HFFc6 (cell line): ENCODE data around the gene MTHFSD. TPM values are rescaled to one million over a fixed set of nuclear protein-coding genes. Genes with fewer than 3 reads are reported as not detected.

Experiments
- DNase-seq: peaks from one replicate; pipeline ENCODE4 v3.0.0-alpha.2; 2018
- H3K27ac Mint-ChIP-seq: 2 replicates; pipeline ENCODE4 v1.8.0; 2020; ENCODE audit warnings: mild to moderate bottlenecking, mixed read lengths
- H3K27me3 Mint-ChIP-seq: 2 replicates; pipeline ENCODE4 v1.8.0; 2021; ENCODE audit warnings: mild to moderate bottlenecking, moderate library complexity, mixed read lengths; ENCODE audit not compliant: insufficient read depth
- H3K36me3 Mint-ChIP-seq: 2 replicates; pipeline ENCODE4 v1.8.0; 2021; ENCODE audit warnings: low read depth, mixed read lengths
- H3K4me1 Mint-ChIP-seq: 2 replicates; pipeline ENCODE4 v1.8.0; 2020; ENCODE audit warnings: low read depth, mixed read lengths
- H3K4me3 Mint-ChIP-seq: 2 replicates; pipeline ENCODE4 v1.8.0; 2020; ENCODE audit warnings: mild to moderate bottlenecking, moderate library complexity, mixed read lengths
- H3K9me3 Mint-ChIP-seq: 2 replicates; pipeline ENCODE4 v1.8.0; 2020; ENCODE audit warnings: mild to moderate bottlenecking, mixed read lengths
- total RNA-seq, 6 experiments: library from RNA; stranded (reverse); fragmentation: NEBNext Ultra II Directional; extraction: Animal tissue kit (Norgen Biotek cat#: 25700); gene quantifications; 2 replicates in 1 of 6; 3 replicates in 5 of 6; pipeline ENCODE4 v1.2.3, GENCODE V29; 2021
- TF ChIP-seq, protein P1 (sequence below): fragments of 200-600 bp; sonication (generic); IDR thresholded peaks from 2 replicates; pipeline ENCODE4 v1.5.0; 2021; ENCODE audit warnings: antibody characterized with exemption, mild to moderate bottlenecking

MTHFSD gene
- total RNA-seq, 6 experiments from 2014 or later, result 16.8 to 18.6 (median 17.0) TPM

DNA sequence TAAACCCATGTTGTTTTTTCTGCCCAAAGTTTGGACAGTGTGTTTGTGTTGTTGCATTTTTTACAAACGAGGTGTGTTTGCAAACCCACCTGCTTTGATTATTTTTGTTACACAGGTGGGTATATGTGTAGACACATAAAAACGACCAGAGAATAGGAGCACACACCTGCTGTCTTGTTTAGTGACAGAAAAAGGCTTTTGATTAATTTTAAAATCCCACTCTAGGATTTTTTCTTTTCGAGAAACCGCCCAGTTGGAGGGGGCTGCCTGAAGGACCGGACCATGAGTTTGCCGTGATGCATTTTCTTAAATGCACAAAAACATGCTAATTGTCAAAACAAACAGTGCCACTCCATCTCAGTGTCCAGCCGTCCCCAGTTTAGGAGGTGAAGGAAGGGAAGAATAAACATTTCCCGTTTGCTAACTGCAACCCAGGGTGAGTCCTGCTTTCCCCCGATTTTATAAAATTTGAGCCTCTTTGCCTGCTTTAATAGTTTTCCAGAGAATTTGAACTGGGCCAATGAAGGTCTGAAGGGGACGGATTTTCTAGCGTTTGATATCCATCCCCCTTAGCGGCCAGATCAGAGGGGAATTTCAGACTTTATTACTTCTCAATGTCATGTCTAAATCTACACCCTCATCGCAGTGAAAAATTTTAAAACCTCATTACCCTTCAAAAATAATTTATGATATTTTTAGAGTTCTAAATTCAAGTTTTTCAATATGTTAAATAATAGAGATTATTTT lies 14.8 kb upstream of the MTHFSD start:
- peaks cover 27% of the 10 kb centered on the region for H3K36me3 Mint-ChIP-seq

DNA sequence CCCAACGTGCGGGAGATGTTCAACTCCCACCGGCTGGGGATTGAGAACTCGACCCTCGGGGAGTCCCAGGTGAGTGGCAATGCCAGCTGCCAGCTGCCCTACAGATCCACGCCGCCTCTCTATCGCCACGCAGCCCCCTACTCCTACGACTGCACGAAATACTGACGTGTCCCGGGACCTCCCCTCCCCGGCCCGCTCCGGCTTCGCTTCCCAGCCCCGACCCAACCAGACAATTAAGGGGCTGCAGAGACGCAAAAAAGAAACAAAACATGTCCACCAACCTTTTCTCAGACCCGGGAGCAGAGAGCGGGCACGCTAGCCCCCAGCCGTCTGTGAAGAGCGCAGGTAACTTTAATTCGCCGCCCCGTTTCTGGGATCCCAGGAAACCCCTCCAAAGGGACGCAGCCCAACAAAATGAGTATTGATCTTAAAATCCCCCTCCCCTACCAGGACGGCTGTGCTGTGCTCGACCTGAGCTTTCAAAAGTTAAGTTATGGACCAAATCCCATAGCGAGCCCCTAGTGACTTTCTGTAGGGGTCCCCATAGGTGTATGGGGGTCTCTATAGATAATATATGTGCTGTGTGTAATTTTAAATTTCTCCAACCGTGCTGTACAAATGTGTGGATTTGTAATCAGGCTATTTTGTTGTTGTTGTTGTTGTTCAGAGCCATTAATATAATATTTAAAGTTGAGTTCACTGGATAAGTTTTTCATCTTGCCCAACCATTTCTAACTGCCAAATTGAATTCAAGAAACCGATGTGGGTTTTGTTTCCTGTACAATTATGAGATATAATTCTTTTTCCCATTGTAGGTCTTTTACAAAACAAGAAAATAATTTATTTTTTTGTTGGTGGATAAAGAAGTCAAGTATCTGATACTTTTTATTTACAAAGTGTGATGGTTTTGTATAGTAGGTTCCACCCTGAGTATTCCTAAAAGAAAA lies 13.9 kb upstream of the MTHFSD start:
- TF ChIP-seq, protein P1, sequence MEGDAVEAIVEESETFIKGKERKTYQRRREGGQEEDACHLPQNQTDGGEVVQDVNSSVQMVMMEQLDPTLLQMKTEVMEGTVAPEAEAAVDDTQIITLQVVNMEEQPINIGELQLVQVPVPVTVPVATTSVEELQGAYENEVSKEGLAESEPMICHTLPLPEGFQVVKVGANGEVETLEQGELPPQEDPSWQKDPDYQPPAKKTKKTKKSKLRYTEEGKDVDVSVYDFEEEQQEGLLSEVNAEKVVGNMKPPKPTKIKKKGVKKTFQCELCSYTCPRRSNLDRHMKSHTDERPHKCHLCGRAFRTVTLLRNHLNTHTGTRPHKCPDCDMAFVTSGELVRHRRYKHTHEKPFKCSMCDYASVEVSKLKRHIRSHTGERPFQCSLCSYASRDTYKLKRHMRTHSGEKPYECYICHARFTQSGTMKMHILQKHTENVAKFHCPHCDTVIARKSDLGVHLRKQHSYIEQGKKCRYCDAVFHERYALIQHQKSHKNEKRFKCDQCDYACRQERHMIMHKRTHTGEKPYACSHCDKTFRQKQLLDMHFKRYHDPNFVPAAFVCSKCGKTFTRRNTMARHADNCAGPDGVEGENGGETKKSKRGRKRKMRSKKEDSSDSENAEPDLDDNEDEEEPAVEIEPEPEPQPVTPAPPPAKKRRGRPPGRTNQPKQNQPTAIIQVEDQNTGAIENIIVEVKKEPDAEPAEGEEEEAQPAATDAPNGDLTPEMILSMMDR, result no peak
- peaks cover 53% of the 10 kb centered on the region for H3K4me1 Mint-ChIP-seq
- H3K27ac Mint-ChIP-seq, result peak overlapping the region; percentile 72
- peaks cover 27% of the 10 kb centered on the region for H3K36me3 Mint-ChIP-seq
- DNase-seq, result no peak
- no peaks in the 10 kb centered on the region for H3K9me3 Mint-ChIP-seq
- peak overlapping the region; percentile 90 for H3K4me3 Mint-ChIP-seq
- peaks cover 29% of the 10 kb centered on the region for H3K27me3 Mint-ChIP-seq

More for the DNA sequence above, 14.8 kb upstream of the MTHFSD start:
- peaks cover 29% of the 10 kb centered on the region for H3K27me3 Mint-ChIP-seq
- peak overlapping the region; percentile 90 for H3K4me3 Mint-ChIP-seq
- TF ChIP-seq, protein P1, result no peak
- DNase-seq, result no peak
- H3K27ac Mint-ChIP-seq, result peak overlapping the region; percentile 72
- H3K4me1 Mint-ChIP-seq, result peaks cover 53% of the 10 kb centered on the region
- H3K9me3 Mint-ChIP-seq, result no peaks in the 10 kb centered on the region

DNA sequence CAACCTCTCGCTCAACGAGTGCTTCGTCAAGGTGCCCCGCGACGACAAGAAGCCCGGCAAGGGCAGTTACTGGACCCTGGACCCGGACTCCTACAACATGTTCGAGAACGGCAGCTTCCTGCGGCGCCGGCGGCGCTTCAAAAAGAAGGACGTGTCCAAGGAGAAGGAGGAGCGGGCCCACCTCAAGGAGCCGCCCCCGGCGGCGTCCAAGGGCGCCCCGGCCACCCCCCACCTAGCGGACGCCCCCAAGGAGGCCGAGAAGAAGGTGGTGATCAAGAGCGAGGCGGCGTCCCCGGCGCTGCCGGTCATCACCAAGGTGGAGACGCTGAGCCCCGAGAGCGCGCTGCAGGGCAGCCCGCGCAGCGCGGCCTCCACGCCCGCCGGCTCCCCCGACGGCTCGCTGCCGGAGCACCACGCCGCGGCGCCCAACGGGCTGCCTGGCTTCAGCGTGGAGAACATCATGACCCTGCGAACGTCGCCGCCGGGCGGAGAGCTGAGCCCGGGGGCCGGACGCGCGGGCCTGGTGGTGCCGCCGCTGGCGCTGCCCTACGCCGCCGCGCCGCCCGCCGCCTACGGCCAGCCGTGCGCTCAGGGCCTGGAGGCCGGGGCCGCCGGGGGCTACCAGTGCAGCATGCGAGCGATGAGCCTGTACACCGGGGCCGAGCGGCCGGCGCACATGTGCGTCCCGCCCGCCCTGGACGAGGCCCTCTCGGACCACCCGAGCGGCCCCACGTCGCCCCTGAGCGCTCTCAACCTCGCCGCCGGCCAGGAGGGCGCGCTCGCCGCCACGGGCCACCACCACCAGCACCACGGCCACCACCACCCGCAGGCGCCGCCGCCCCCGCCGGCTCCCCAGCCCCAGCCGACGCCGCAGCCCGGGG lies 12.9 kb upstream of the MTHFSD start:
- H3K27me3 Mint-ChIP-seq, result peaks cover 30% of the 10 kb centered on the region

DNA sequence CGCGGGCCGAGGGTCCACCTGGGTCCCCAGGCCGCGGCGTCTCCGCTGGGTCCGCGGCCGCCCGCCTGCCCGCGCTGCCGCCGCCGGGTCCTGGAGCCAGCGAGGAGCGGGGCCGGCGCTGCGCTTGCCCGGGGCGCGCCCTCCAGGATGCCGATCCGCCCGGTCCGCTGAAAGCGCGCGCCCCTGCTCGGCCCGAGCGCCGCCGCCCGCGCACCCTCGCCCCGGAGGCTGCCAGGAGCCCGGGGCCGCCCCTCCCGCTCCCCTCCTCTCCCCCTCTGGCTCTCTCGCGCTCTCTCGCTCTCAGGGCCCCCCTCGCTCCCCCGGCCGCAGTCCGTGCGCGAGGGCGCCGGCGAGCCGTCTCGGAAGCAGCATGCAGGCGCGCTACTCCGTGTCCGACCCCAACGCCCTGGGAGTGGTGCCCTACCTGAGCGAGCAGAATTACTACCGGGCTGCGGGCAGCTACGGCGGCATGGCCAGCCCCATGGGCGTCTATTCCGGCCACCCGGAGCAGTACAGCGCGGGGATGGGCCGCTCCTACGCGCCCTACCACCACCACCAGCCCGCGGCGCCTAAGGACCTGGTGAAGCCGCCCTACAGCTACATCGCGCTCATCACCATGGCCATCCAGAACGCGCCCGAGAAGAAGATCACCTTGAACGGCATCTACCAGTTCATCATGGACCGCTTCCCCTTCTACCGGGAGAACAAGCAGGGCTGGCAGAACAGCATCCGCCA lies 12.1 kb upstream of the MTHFSD start:
- DNase-seq, result no peak
- TF ChIP-seq, protein P1, result no peak
- Mint-ChIP-seq H3K36me3 (peaks cover 27% of the 10 kb centered on the region), H3K4me3 (peak overlapping the region; percentile 91), H3K4me1 (peaks cover 47% of the 10 kb centered on the region), H3K27ac (peak overlapping the region; percentile 76), H3K9me3 (no peaks in the 10 kb centered on the region), H3K27me3 (peaks cover 32% of the 10 kb centered on the region)

More for the DNA sequence above, 12.9 kb upstream of the MTHFSD start:
- TF ChIP-seq, protein P1, result peak; percentile 29; the same call in 1 of the 2 replicates
- no peak for DNase-seq
- Mint-ChIP-seq H3K4me1 (peaks cover 53% of the 10 kb centered on the region), H3K36me3 (peaks cover 27% of the 10 kb centered on the region), H3K9me3 (no peaks in the 10 kb centered on the region), H3K4me3 (peak overlapping the region; percentile 91), H3K27ac (peak overlapping the region; percentile 76)
